IgD-negative memory B cell (primary cell): Measurements from ENCODE around the gene DEPDC5. TPM values are rescaled to one million over a fixed set of nuclear protein-coding genes. Genes with fewer than 3 reads are reported as not detected.
"Not testable (repeated sequence)": the region's sequence is repeated elsewhere in the genome, so short reads cannot be mapped to it uniquely, and the experiment has no call there.

Experiments
- H3K27ac Mint-ChIP-seq, 3 donors: one replicate each; pipeline ENCODE4 v1.8.0; 2020 to 2022; ENCODE audit warnings: mild to moderate bottlenecking in 3 of 3, mixed read lengths in 3 of 3, moderate library complexity in 1 of 3
- H3K27me3 Mint-ChIP-seq: one replicate; pipeline ENCODE4 v1.8.0; 2021; ENCODE audit warnings: mixed read lengths
- H3K36me3 Mint-ChIP-seq: one replicate; pipeline ENCODE4 v1.8.0; 2020; ENCODE audit warnings: mild to moderate bottlenecking, mixed read lengths
- H3K4me1 Mint-ChIP-seq, 3 donors: one replicate each; pipeline ENCODE4 v1.8.0; 2020 to 2022; ENCODE audit warnings: mixed read lengths in 3 of 3, mild to moderate bottlenecking in 1 of 3
- H3K4me3 Mint-ChIP-seq, 4 donors: one replicate each; pipeline ENCODE4 v1.8.0; 2020 to 2022; ENCODE audit warnings: mild to moderate bottlenecking in 4 of 4, mixed read lengths in 4 of 4, moderate library complexity in 3 of 4
- H3K9me3 Mint-ChIP-seq, 3 donors: one replicate each; pipeline ENCODE4 v1.8.0; 2020 to 2021; ENCODE audit warnings: mixed read lengths in 3 of 3, mild to moderate bottlenecking in 1 of 3
- polyA plus RNA-seq: library from polyadenylated mRNA; unstranded; fragments of 300-500 nt; fragmentation: Illumina TruSeq; gene quantifications from one replicate; pipeline ENCODE4 v1.2.3, GENCODE V29; 2021

The DEPDC5 gene
- polyA plus RNA-seq, result 30.7 TPM

GRCh38 chr22:31753634-31754501, at the start of gene DEPDC5:
Gene DEPDC5, plus strand, starts transcription at chr22:31754019. Its CDS starts 903 bp downstream, at chr22:31754922.
- Mint-ChIP-seq H3K9me3 (peaks cover 0 to 1% (median 0%) of the 10 kb centered on the region in 3 donors), H3K27ac (peak within 1 kb of the TSS; percentile 97 to 100 (median 99)), H3K4me3 (peak within 1 kb of the TSS; percentile 92 to 99 (median 96)), H3K4me1 (peaks cover 33 to 42% (median 38%) of the 10 kb centered on the region in 3 donors), H3K27me3 (no peaks in the 10 kb centered on the region), H3K36me3 (no peaks in the 10 kb centered on the region)

GRCh38 chr22:31707519-31707918, 46.3 kb upstream of the DEPDC5 start:
- Mint-ChIP-seq H3K9me3 (no peaks in the 10 kb centered on the region), H3K27ac (no peak overlapping the region)

GRCh38 chr22:31711226-31711625, 42.6 kb upstream of the DEPDC5 start:
- H3K27me3 Mint-ChIP-seq, H3K4me3 Mint-ChIP-seq, H3K4me1 Mint-ChIP-seq, H3K9me3 Mint-ChIP-seq: not testable (repeated sequence)
- Mint-ChIP-seq H3K36me3 (peaks cover 10% of the 10 kb centered on the region), H3K27ac (peak overlapping the region in 1 of 3 donors; percentile 72)

More at GRCh38 chr22:31707519-31707918, 46.3 kb upstream of the DEPDC5 start:
- no peak overlapping the region for H3K4me3 Mint-ChIP-seq
- peaks cover 6% of the 10 kb centered on the region for H3K36me3 Mint-ChIP-seq
- H3K27me3 Mint-ChIP-seq, result no peaks in the 10 kb centered on the region
- H3K4me1 Mint-ChIP-seq, result peaks cover 0 to 2% (median 1%) of the 10 kb centered on the region in 3 donors

GRCh38 chr22:31715147-31715778, 38.6 kb upstream of the DEPDC5 start:
- Mint-ChIP-seq H3K9me3 (no peaks in the 10 kb centered on the region), H3K27ac (no peak overlapping the region), H3K4me1 (peaks cover 0 to 2% (median 1%) of the 10 kb centered on the region in 3 donors), H3K4me3 (no peak overlapping the region), H3K27me3 (no peaks in the 10 kb centered on the region), H3K36me3 (peaks cover 10% of the 10 kb centered on the region)

- Mint-ChIP-seq H3K27me3 (no peaks in the 10 kb centered on the region), H3K4me1 (peaks cover 0 to 2% (median 2%) of the 10 kb centered on the region in 3 donors), H3K36me3 (peaks cover 9% of the 10 kb centered on the region), H3K27ac (no peak overlapping the region), H3K4me3 (no peak overlapping the region), H3K9me3 (no peaks in the 10 kb centered on the region)
Measured at GRCh38 chr22:31719850-31720471, 33.9 kb upstream of the DEPDC5 start.

GRCh38 chr22:31723723-31724122, 30.1 kb upstream of the DEPDC5 start:
- Mint-ChIP-seq H3K4me1 (peaks cover 0 to 2% (median 0%) of the 10 kb centered on the region in 3 donors), H3K4me3 (no peak overlapping the region), H3K27me3 (no peaks in the 10 kb centered on the region), H3K27ac (no peak overlapping the region), H3K36me3 (peaks cover 2% of the 10 kb centered on the region), H3K9me3 (no peaks in the 10 kb centered on the region)

GRCh38 chr22:31726692-31727091, 27.1 kb upstream of the DEPDC5 start:
- H3K27ac Mint-ChIP-seq, result no peak overlapping the region
- H3K27me3 Mint-ChIP-seq, result no peaks in the 10 kb centered on the region
- no peaks in the 10 kb centered on the region for H3K9me3 Mint-ChIP-seq
- H3K4me1 Mint-ChIP-seq, result peaks cover 0 to 2% (median under 1%) of the 10 kb centered on the region in 3 donors
- H3K4me3 Mint-ChIP-seq, result no peak overlapping the region
- H3K36me3 Mint-ChIP-seq, result no peaks in the 10 kb centered on the region

GRCh38 chr22:31728857-31729256, 25.0 kb upstream of the DEPDC5 start:
- peaks cover 4 to 9% (median 5%) of the 10 kb centered on the region in 3 donors for H3K4me1 Mint-ChIP-seq

GRCh38 chr22:31730344-31730711, 23.5 kb upstream of the DEPDC5 start:
- Mint-ChIP-seq H3K9me3 (no peaks in the 10 kb centered on the region), H3K27ac (no peak overlapping the region), H3K36me3 (no peaks in the 10 kb centered on the region), H3K4me1 (peaks cover 4 to 12% (median 5%) of the 10 kb centered on the region in 3 donors), H3K27me3 (no peaks in the 10 kb centered on the region), H3K4me3 (no peak overlapping the region)

More at GRCh38 chr22:31728857-31729256, 25.0 kb upstream of the DEPDC5 start:
- Mint-ChIP-seq H3K27ac (no peak overlapping the region), H3K4me3 (no peak overlapping the region), H3K27me3 (no peaks in the 10 kb centered on the region), H3K36me3 (no peaks in the 10 kb centered on the region), H3K9me3 (no peaks in the 10 kb centered on the region)

GRCh38 chr22:31732089-31732829, 21.6 kb upstream of the DEPDC5 start:
- Mint-ChIP-seq H3K36me3 (no peaks in the 10 kb centered on the region), H3K4me3 (no peak overlapping the region), H3K27ac (no peak overlapping the region), H3K9me3 (no peaks in the 10 kb centered on the region), H3K4me1 (peaks cover 4 to 12% (median 5%) of the 10 kb centered on the region in 3 donors), H3K27me3 (no peaks in the 10 kb centered on the region)

GRCh38 chr22:31733580-31734079, 20.2 kb upstream of the DEPDC5 start:
- Mint-ChIP-seq H3K27me3 (no peaks in the 10 kb centered on the region), H3K9me3 (no peaks in the 10 kb centered on the region), H3K4me3 (no peak overlapping the region), H3K4me1 (peaks cover 5 to 16% (median 6%) of the 10 kb centered on the region in 3 donors), H3K27ac (peak overlapping the region in 1 of 3 donors; percentile 78), H3K36me3 (no peaks in the 10 kb centered on the region)

- H3K4me1 Mint-ChIP-seq, result peaks cover 8 to 16% (median 12%) of the 10 kb centered on the region in 3 donors
- no peak overlapping the region for H3K4me3 Mint-ChIP-seq
- no peaks in the 10 kb centered on the region for H3K9me3 Mint-ChIP-seq
- H3K27ac Mint-ChIP-seq, result no peak overlapping the region
- no peaks in the 10 kb centered on the region for H3K36me3 Mint-ChIP-seq
- H3K27me3 Mint-ChIP-seq, result no peaks in the 10 kb centered on the region
Measured at GRCh38 chr22:31734512-31734911, 19.3 kb upstream of the DEPDC5 start.

GRCh38 chr22:31736458-31736857, 17.4 kb upstream of the DEPDC5 start:
- Mint-ChIP-seq H3K4me1 (peaks cover 13 to 18% (median 16%) of the 10 kb centered on the region in 3 donors), H3K27ac (no peak overlapping the region), H3K36me3 (no peaks in the 10 kb centered on the region), H3K4me3 (no peak overlapping the region), H3K27me3 (no peaks in the 10 kb centered on the region), H3K9me3 (no peaks in the 10 kb centered on the region)

- Mint-ChIP-seq H3K4me1 (peaks cover 12 to 23% (median 15%) of the 10 kb centered on the region in 3 donors), H3K36me3 (no peaks in the 10 kb centered on the region), H3K9me3 (no peaks in the 10 kb centered on the region), H3K27ac (peak overlapping the region in 1 of 3 donors; percentile 54), H3K4me3 (no peak overlapping the region), H3K27me3 (no peaks in the 10 kb centered on the region)
Measured at GRCh38 chr22:31737932-31738331, 15.9 kb upstream of the DEPDC5 start.
